H9 (cell line): ENCODE data around the gene MBTD1. TPM values are rescaled to one million over a fixed set of nuclear protein-coding genes. Genes with fewer than 3 reads are reported as not detected.

Experiments used
- DNase-seq: peaks from one replicate; pipeline ENCODE4 v3.0.0-alpha.2; 2017
- H2AFZ ChIP-seq: one replicate; pipeline ENCODE4 v1.6.1; 2013; ENCODE audit warnings: mild to moderate bottlenecking, low read length, control low read depth, moderate library complexity
- H2AK5ac ChIP-seq: 2 replicates; pipeline ENCODE4 v1.6.1; 2013; ENCODE audit warnings: low read length, control low read depth, mixed read lengths; ENCODE audit not compliant: insufficient read length
- H2BK120ac ChIP-seq: one replicate; pipeline ENCODE4 v1.6.1; 2013; ENCODE audit warnings: low read depth, mild to moderate bottlenecking, low read length, control low read depth, inconsistent platforms; ENCODE audit not compliant: poor library complexity, severe bottlenecking
- H2BK12ac ChIP-seq: 2 replicates; pipeline ENCODE4 v1.6.1; 2013; ENCODE audit warnings: low read length, control low read depth, mixed read lengths, low read depth; ENCODE audit not compliant: insufficient read length
- H2BK15ac ChIP-seq: 2 replicates; pipeline ENCODE4 v1.6.1; 2013; ENCODE audit warnings: low read depth, low read length, control low read depth
- H2BK20ac ChIP-seq: one replicate; pipeline ENCODE4 v1.6.1; 2013; ENCODE audit warnings: low read depth, mild to moderate bottlenecking, low read length, control low read depth, inconsistent platforms; ENCODE audit not compliant: poor library complexity, severe bottlenecking
- H2BK5ac ChIP-seq: 2 replicates; pipeline ENCODE4 v1.6.1; 2013; ENCODE audit warnings: low read length, control low read depth, mixed read lengths; ENCODE audit not compliant: insufficient read length
- H3K14ac ChIP-seq: 2 replicates; pipeline ENCODE4 v1.6.1; 2013; ENCODE audit warnings: low read length, control low read depth; ENCODE audit not compliant: insufficient read depth
- H3K18ac ChIP-seq: 2 replicates; pipeline ENCODE4 v1.6.1; 2013; ENCODE audit warnings: low read depth, mild to moderate bottlenecking, mixed read lengths, low read length, control low read depth; ENCODE audit not compliant: insufficient read length
- H3K23ac ChIP-seq: 2 replicates; pipeline ENCODE4 v1.6.1; 2013; ENCODE audit warnings: low read length, control low read depth, mixed read lengths, low read depth; ENCODE audit not compliant: insufficient read length
- H3K23me2 ChIP-seq: 2 replicates; pipeline ENCODE4 v1.6.1; 2013; ENCODE audit warnings: low read depth, mild to moderate bottlenecking, mixed read lengths, low read length, control low read depth; ENCODE audit not compliant: insufficient read length, poor library complexity, severe bottlenecking
- H3K27ac ChIP-seq: 2 replicates; pipeline ENCODE4 v1.5.1; 2013; ENCODE audit warnings: low read length, control low read depth, mixed read lengths, low read depth; ENCODE audit not compliant: insufficient read length
- H3K27me3 ChIP-seq: 2 replicates; pipeline ENCODE4 v1.6.1; 2013; ENCODE audit warnings: low read length, control low read depth, inconsistent platforms; ENCODE audit not compliant: insufficient read depth
- H3K4ac ChIP-seq: 2 replicates; pipeline ENCODE4 v1.6.1; 2013; ENCODE audit warnings: low read depth, mild to moderate bottlenecking, control low read depth, inconsistent platforms, low read length, moderate library complexity
- H3K4me1 ChIP-seq: 2 replicates; pipeline ENCODE4 v1.6.1; 2013; ENCODE audit warnings: low read length, control low read depth, inconsistent platforms; ENCODE audit not compliant: insufficient read depth
- H3K4me2 ChIP-seq: 2 replicates; pipeline ENCODE4 v1.6.1; 2013; ENCODE audit warnings: low read length, control low read depth, mixed read lengths; ENCODE audit not compliant: insufficient read length, insufficient read depth
- H3K56ac ChIP-seq: 2 replicates; pipeline ENCODE4 v1.6.1; 2013; ENCODE audit warnings: low read depth, mild to moderate bottlenecking, mixed read lengths, low read length, control low read depth; ENCODE audit not compliant: insufficient read length
- H3K79me1 ChIP-seq: 2 replicates; pipeline ENCODE4 v1.6.1; 2013; ENCODE audit warnings: low read depth, mild to moderate bottlenecking, moderate library complexity, low read length, control low read depth, inconsistent platforms; ENCODE audit not compliant: insufficient read depth, poor library complexity, severe bottlenecking
- H3K79me2 ChIP-seq: 2 replicates; pipeline ENCODE4 v1.6.1; 2013; ENCODE audit warnings: low read length, control low read depth, inconsistent platforms; ENCODE audit not compliant: insufficient read depth
- H3K9ac ChIP-seq: 2 replicates; pipeline ENCODE4 v1.6.1; 2013; ENCODE audit warnings: low read length, control low read depth, mixed read lengths; ENCODE audit not compliant: insufficient read length; ENCODE audit errors: extremely low read depth
- H3K9me3 ChIP-seq: one replicate; pipeline ENCODE4 v1.6.1; 2013; ENCODE audit warnings: low read depth, low read length, inconsistent platforms; ENCODE audit not compliant: control insufficient read depth
- H3T11ph ChIP-seq: one replicate; pipeline ENCODE4 v1.6.1; 2013; ENCODE audit warnings: mild to moderate bottlenecking, low read length, control low read depth, inconsistent platforms
- H4K20me1 ChIP-seq: one replicate; pipeline ENCODE4 v1.6.1; 2013; ENCODE audit not compliant: control insufficient read depth, insufficient read length, insufficient read depth
- H4K5ac ChIP-seq: 2 replicates; pipeline ENCODE4 v1.6.1; 2013; ENCODE audit warnings: low read depth, mild to moderate bottlenecking, mixed read lengths, low read length, control low read depth; ENCODE audit not compliant: insufficient read length
- H4K8ac ChIP-seq: replicated peaks from 2 replicates; pipeline ENCODE4 v1.6.1; 2013; ENCODE audit warnings: low read length, control low read depth, mixed read lengths, low read depth; ENCODE audit not compliant: insufficient read length
- H4K91ac ChIP-seq: 2 replicates; pipeline ENCODE4 v1.6.1; 2013; ENCODE audit warnings: low read depth, mild to moderate bottlenecking, moderate library complexity, mixed read lengths, low read length, control low read depth; ENCODE audit not compliant: insufficient read length
- H3K27ac Mint-ChIP-seq, 3 experiments: 2 replicates in 2 of 3; 3 replicates in 1 of 3; pipeline ENCODE4 v1.8.0; 2020 to 2021; ENCODE audit warnings: mixed read lengths in 3 of 3, mild to moderate bottlenecking in 1 of 3, moderate library complexity in 1 of 3
- H3K27me3 Mint-ChIP-seq: 2 replicates; pipeline ENCODE4 v1.8.0; 2021; ENCODE audit warnings: low read depth, mild to moderate bottlenecking, moderate library complexity, mixed read lengths
- H3K36me3 Mint-ChIP-seq, 3 experiments: 2 replicates in 2 of 3; 3 replicates in 1 of 3; pipeline ENCODE4 v1.8.0; 2020 to 2021; ENCODE audit warnings: low read depth in 3 of 3, mixed read lengths in 3 of 3; ENCODE audit not compliant: insufficient read depth in 1 of 3
- H3K4me1 Mint-ChIP-seq, 2 experiments: 2 replicates each; pipeline ENCODE4 v1.8.0; 2020; ENCODE audit warnings: mixed read lengths in 2 of 2
- H3K4me3 Mint-ChIP-seq, 2 experiments: 2 replicates in 1 of 2; 3 replicates in 1 of 2; pipeline ENCODE4 v1.8.0; 2020 to 2021; ENCODE audit warnings: mild to moderate bottlenecking in 2 of 2, mixed read lengths in 2 of 2, moderate library complexity in 1 of 2
- H3K9me3 Mint-ChIP-seq, 2 experiments: 2 replicates in 1 of 2; 3 replicates in 1 of 2; pipeline ENCODE4 v1.8.0; 2020; ENCODE audit warnings: mild to moderate bottlenecking in 2 of 2, mixed read lengths in 2 of 2, moderate library complexity in 1 of 2
- CTCF ChIP-seq: fragments of 200-600 bp; sonication (generic); conservative IDR thresholded peaks from 3 replicates; pipeline ENCODE4 v1.8.0; 2021; ENCODE audit warnings: antibody characterized with exemption, mild to moderate bottlenecking
- WGBS: extraction: QIAGEN DNeasy Blood & Tissue Kit; methylation state at CpG from one replicate; pipeline ENCODE4 v1.1.7; 2013; ENCODE audit warnings: missing lambda C conversion rate, low lambda C conversion rate, mixed read lengths; ENCODE audit not compliant: insufficient read length; ENCODE audit errors: extremely low coverage; 5-methylcytosine and 5-hydroxymethylcytosine counted together
- total RNA-seq: library from RNA; stranded (reverse); gene quantifications from 2 replicates; pipeline ENCODE4 v1.2.1, GENCODE V29; 2021

The MBTD1 gene
- total RNA-seq, 1 experiment from 2014 or later: 49.6 TPM

DNA sequence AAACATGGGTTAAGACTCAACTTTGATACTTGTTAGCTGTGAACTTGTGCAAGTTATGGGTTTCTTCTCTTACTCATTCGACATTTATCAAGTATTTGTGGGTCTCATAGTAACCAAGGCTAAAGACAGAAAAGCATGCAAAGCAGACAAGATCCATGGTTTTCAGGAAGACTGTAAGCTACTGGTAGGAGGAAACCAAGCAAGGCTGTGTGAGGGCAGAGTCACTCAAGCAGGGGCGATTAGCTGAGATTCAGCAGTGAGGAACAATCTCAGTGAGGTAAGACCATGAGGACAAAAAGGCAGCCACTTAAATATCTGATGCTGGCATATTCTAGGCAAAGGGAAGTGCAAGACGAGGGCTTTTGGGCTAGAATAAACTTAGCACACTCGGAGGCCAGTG lies 29.5 kb downstream of the MBTD1 start:
- peaks cover 11% of the 10 kb centered on the region for H3K79me1 ChIP-seq
- Mint-ChIP-seq H3K4me3 (no peak overlapping the region), H3K27ac (0 out of 7 replicates have a peak overlapping the region, but pooled peaks of 1 of the 3 experiments have one; percentile 8), H3K4me1 (peaks cover 3 to 8% of the 10 kb centered on the region in 2 experiments; a peak in 1 of 4 replicates), H3K9me3 (no peaks in the 10 kb centered on the region), H3K36me3 (peaks cover 0 to 3% (median under 1%) of the 10 kb centered on the region in 3 experiments; a peak in 4 of 7 replicates), H3K27me3 (no peaks in the 10 kb centered on the region)
- no peak overlapping the region for H3K56ac ChIP-seq
- no peak overlapping the region for H2AK5ac ChIP-seq
- no peak overlapping the region for H2BK120ac ChIP-seq
- no peak overlapping the region for H3K18ac ChIP-seq
- no peak overlapping the region for H4K8ac ChIP-seq
- no peak overlapping the region for H4K5ac ChIP-seq
- no peak overlapping the region for H3K27ac ChIP-seq
- no peaks in the 10 kb centered on the region for H3K23me2 ChIP-seq
- H3K14ac ChIP-seq: no peak overlapping the region
- no peak overlapping the region for H3K4me2 ChIP-seq
- no peaks in the 10 kb centered on the region for H3K9me3 ChIP-seq
- no peak overlapping the region for H3K23ac ChIP-seq
- no peak for TF ChIP-seq CTCF
- H2BK12ac ChIP-seq: no peak overlapping the region
- H4K91ac ChIP-seq: no peak overlapping the region
- H3T11ph ChIP-seq: no peak overlapping the region
- no peak overlapping the region for H2BK20ac ChIP-seq
- H2BK5ac ChIP-seq: no peak overlapping the region
- no peaks in the 10 kb centered on the region for H4K20me1 ChIP-seq
- no peak for DNase-seq
- H2BK15ac ChIP-seq: no peak overlapping the region
- WGBS: no CpG with 5 or more reads among the region's 4 CpGs
- peaks cover 10% of the 10 kb centered on the region; the same call in 1 of the 2 replicates for H3K79me2 ChIP-seq
- no peak overlapping the region for H3K9ac ChIP-seq
- H3K27me3 ChIP-seq: no peaks in the 10 kb centered on the region; the same call in 1 of the 2 replicates
- no peak overlapping the region for H2AFZ ChIP-seq
- H3K4me1 ChIP-seq: no peaks in the 10 kb centered on the region
- no peak overlapping the region for H3K4ac ChIP-seq
